ENCODE measurements around the gene B3GALNT2.

The B3GALNT2 gene

GRCh38 chr1:235516862-235517446 lies 12.7 kb upstream of the B3GALNT2 start:
- H3K27ac ChIP-seq = no peak overlapping the region
- in situ Hi-C loops (cut with HindIII; ENCODE audit: low pct_ligation_motif_present, low sequenced_read_pairs) = no loop called here
- H3K27me3 ChIP-seq (replicated peaks) = no peaks in the 10 kb centered on the region
- TF ChIP-seq, protein P1, sequence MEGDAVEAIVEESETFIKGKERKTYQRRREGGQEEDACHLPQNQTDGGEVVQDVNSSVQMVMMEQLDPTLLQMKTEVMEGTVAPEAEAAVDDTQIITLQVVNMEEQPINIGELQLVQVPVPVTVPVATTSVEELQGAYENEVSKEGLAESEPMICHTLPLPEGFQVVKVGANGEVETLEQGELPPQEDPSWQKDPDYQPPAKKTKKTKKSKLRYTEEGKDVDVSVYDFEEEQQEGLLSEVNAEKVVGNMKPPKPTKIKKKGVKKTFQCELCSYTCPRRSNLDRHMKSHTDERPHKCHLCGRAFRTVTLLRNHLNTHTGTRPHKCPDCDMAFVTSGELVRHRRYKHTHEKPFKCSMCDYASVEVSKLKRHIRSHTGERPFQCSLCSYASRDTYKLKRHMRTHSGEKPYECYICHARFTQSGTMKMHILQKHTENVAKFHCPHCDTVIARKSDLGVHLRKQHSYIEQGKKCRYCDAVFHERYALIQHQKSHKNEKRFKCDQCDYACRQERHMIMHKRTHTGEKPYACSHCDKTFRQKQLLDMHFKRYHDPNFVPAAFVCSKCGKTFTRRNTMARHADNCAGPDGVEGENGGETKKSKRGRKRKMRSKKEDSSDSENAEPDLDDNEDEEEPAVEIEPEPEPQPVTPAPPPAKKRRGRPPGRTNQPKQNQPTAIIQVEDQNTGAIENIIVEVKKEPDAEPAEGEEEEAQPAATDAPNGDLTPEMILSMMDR (IDR thresholded peaks at IDR 0.05; ENCODE audit: low read depth, low read length, missing control alignments) = no peak
- no peak overlapping the region for H3K4me3 ChIP-seq (ENCODE audit: low read depth, low read length)
- DNase-seq = no peak
- H3K36me3 ChIP-seq (replicated peaks) = no peaks in the 10 kb centered on the region

- no peak overlapping the region for H3K27ac ChIP-seq
- TF ChIP-seq, protein P1 (IDR thresholded peaks at IDR 0.05; ENCODE audit: low read depth, low read length, missing control alignments) = no peak
- H3K4me3 ChIP-seq (ENCODE audit: low read depth, low read length) = no peak overlapping the region
- no peaks in the 10 kb centered on the region for H3K27me3 ChIP-seq (replicated peaks)
- no peak for DNase-seq
- in situ Hi-C loops (cut with HindIII; ENCODE audit: low pct_ligation_motif_present, low sequenced_read_pairs) = no loop called here
- no peaks in the 10 kb centered on the region for H3K36me3 ChIP-seq (replicated peaks)
These were observed 11.7 kb upstream of the B3GALNT2 start for GRCh38 chr1:235515844-235516512.

- TF ChIP-seq, protein P1 (IDR thresholded peaks at IDR 0.05; ENCODE audit: low read depth, low read length, missing control alignments) = peak; percentile 81
- Histone ChIP-seq H3K27ac (no peak overlapping the region), H3K4me3 (ENCODE audit: low read depth, low read length) (no peak overlapping the region), H3K36me3 (replicated peaks) (no peaks in the 10 kb centered on the region), H3K27me3 (replicated peaks) (no peaks in the 10 kb centered on the region)
- in situ Hi-C loops (cut with HindIII; ENCODE audit: low pct_ligation_motif_present, low sequenced_read_pairs) = no loop called here
- DNase-seq = peak; percentile 75
These were observed 9.5 kb upstream of the B3GALNT2 start for GRCh38 chr1:235513495-235514366.

- H3K27ac ChIP-seq = no peak overlapping the region
- H3K4me3 ChIP-seq (ENCODE audit: low read depth, low read length) = no peak overlapping the region
- no peaks in the 10 kb centered on the region for H3K27me3 ChIP-seq (replicated peaks)
- TF ChIP-seq, protein P1 (IDR thresholded peaks at IDR 0.05; ENCODE audit: low read depth, low read length, missing control alignments) = peak; percentile 31
- DNase-seq = peak; percentile 64
- H3K36me3 ChIP-seq (replicated peaks) = no peaks in the 10 kb centered on the region
- in situ Hi-C loops (cut with HindIII; ENCODE audit: low pct_ligation_motif_present, low sequenced_read_pairs) = no loop called here
These were observed 7.4 kb upstream of the B3GALNT2 start for GRCh38 chr1:235511470-235512240.

DNA sequence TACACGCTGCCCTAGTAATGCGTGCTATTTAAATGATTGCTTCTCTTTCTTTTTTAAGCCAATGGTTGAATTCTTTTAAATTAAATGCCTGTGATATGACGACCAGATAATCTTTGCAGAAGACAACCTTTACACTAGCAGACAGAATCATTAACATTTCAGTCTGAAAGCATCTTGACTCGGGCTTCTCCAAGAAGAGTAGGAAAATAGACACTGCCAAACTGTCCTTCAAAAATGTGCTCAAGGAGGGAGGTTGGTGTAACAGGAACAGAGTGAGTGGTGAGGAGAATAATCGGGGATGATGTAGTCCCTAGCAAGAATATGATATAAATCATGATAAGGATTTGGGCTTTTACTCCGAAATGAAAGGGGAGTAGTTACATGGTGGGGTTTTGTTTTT lies 6.6 kb upstream of the B3GALNT2 start:
- no peaks in the 10 kb centered on the region for H3K27me3 ChIP-seq (replicated peaks)
- no peak for DNase-seq
- in situ Hi-C loops (cut with HindIII; ENCODE audit: low pct_ligation_motif_present, low sequenced_read_pairs) = no loop called here
- H3K4me3 ChIP-seq (ENCODE audit: low read depth, low read length) = no peak overlapping the region
- no peaks in the 10 kb centered on the region for H3K36me3 ChIP-seq (replicated peaks)
- no peak overlapping the region for H3K27ac ChIP-seq
- TF ChIP-seq, protein P1 (IDR thresholded peaks at IDR 0.05; ENCODE audit: low read depth, low read length, missing control alignments) = no peak

Data from brain microvascular endothelial cell (primary cell).